Stimulated activated CD4-positive, alpha-beta T cell treated with anti-CD3 and anti-CD28 coated beads, Interleukin-1b, Interleukin-23, amount 100 ng/mL, for 4 hours (primary cell): ENCODE measurements around the gene POLR3B.
"Not testable (repeated sequence)": the region's sequence is repeated elsewhere in the genome, so short reads cannot be mapped to it uniquely, and the experiment has no call there.

Experiments
- DNase-seq, 2 donors: peaks; one replicate each; pipeline ENCODE4 v3.0.0-alpha.2; 2020; ENCODE audit warnings: low read depth in 2 of 2

Gene POLR3B

GRCh38 chr12:106342397-106343213 lies 14.9 kb upstream of the POLR3B start:
- DNase-seq, result no peak

GRCh38 chr12:106343214-106343528 lies 14.4 kb upstream of the POLR3B start:
- no peak for DNase-seq

DNA sequence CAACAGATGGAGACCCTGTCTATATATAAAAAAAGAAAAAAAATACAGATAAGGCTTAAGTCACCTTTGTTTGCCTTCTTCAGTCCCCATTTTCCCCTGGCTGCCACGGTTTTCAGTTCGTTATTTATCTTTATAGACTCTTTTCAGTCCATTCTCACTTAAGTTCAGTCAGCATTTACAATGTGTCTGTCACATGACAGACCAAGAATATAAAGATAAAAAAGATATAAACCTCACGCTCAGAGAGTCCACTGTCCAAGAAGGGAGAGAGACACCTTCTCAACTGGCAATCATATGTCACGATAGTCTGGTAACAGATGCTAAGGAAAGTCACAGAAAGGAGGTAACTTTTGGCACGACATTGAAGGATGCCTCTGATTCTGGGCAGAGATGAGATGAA lies 13.4 kb upstream of the POLR3B start:
- DNase-seq, result no peak

DNA sequence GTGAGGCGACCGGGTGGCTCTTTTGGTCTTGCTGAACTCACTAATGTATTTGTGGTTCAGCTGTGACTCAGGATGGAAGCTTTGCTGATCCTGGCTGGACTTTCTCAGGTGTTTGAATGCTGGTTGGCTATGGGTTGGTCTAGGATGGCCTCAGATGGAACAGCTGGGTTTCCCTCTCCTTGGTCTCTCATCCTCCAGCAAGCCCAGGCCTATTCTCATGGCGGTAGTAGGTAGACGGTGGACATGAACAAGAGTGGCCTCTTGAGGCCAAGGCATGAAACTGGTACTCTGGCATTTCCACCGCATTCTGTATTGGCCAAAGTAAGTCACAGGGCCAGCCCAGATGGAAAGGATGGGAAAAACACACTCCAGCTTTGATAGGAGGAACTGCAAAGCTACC lies 11.8 kb upstream of the POLR3B start:
- DNase-seq, result no peak

GRCh38 chr12:106348411-106348810 lies 9.1 kb upstream of the POLR3B start:
- no peak for DNase-seq

GRCh38 chr12:106353175-106353574 lies 4.4 kb upstream of the POLR3B start:
- no peak for DNase-seq

DNA sequence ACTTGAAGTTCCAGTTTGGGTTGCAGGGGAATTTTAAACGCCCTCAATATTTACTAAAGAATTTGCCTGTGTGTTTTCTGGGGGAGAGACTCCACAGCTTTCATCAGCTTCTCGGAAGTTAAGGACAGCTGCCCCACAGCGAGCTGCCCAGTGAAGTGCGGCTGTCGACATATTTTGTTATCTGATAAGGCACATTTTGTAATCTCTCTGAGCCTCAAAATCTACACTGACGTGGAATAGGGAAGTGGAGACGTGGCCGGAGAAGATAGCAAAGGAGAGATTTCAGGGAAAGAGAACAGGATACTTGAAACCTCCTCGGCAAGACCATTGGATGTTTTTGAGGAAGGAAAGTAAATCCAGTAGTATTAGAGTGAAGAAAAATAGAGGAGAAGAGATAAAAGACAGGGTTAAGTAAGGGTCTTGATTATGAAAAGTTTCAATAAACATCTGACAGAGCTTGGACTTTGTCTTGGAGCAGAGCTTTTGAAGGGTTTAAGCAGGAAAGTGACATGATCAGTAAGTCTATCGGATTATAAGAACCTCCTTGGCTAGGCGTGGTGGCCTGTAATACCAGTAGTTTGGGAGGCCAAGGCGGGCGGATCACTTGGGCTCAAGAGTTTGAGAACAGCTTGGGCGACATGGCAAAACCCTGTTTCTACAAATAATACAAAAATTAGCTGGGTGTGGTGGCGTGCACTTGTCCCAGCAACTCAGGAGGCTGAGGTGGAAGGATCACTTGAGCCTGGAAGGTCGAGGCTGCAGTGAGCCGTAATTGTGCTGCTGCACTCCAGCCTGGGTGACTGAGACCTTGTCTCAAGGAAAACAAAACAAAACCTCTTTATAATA lies 1.1 kb downstream of the POLR3B start:
- DNase-seq, result peak in 1 of 2 donors; percentile 1

- no peak for DNase-seq
Measured at GRCh38 chr12:106359646-106360399, 2.3 kb downstream of the POLR3B start.

GRCh38 chr12:106360400-106360994 lies 2.9 kb downstream of the POLR3B start:
- no peak for DNase-seq

GRCh38 chr12:106362971-106363370 lies 5.4 kb downstream of the POLR3B start:
- DNase-seq, result no peak

DNA sequence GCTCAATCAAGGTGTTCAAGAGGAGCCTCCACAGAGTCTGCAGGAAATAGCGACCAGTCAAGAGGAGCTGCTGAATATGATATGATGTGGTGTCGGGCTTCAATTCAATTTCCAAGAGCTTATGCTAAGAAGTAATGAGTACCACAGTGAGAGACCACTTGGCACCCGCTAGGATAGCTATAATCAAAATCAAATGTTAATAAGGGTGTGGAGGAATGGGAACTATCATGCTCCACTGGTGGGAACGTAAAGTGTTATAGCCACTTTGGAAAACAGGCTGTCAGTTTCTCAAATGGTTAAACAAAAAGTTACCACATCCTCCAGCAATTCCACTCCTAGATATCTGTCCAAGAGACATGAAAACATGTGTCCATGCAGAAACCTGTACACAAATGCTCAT lies 6.7 kb downstream of the POLR3B start:
- DNase-seq, result no peak

GRCh38 chr12:106369624-106370346 lies 12.2 kb downstream of the POLR3B start:
- DNase-seq, result no peak

GRCh38 chr12:106378788-106379187 lies 21.2 kb downstream of the POLR3B start:
- no peak for DNase-seq

DNA sequence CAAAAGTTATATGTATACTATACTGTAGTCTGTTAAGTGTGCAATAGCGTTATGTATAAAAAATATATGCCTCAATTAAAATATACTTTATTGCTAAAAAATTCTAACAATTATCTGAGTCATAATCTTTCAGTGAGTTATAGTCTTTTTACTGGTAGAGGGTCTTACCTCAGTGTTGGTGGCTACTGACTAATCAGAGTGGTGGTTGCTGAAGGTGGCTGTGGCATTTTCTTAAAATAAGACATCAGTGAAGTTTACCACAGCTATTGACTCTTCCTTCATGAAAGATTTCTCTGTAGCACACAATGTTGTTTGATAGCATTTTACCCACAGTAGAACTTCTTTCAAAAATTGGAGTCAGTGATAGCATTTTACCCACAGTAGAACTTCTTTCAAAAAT lies 23.4 kb downstream of the POLR3B start:
- DNase-seq, result no peak

GRCh38 chr12:106381866-106382265 lies 24.3 kb downstream of the POLR3B start:
- DNase-seq, result not testable (repeated sequence)

DNA sequence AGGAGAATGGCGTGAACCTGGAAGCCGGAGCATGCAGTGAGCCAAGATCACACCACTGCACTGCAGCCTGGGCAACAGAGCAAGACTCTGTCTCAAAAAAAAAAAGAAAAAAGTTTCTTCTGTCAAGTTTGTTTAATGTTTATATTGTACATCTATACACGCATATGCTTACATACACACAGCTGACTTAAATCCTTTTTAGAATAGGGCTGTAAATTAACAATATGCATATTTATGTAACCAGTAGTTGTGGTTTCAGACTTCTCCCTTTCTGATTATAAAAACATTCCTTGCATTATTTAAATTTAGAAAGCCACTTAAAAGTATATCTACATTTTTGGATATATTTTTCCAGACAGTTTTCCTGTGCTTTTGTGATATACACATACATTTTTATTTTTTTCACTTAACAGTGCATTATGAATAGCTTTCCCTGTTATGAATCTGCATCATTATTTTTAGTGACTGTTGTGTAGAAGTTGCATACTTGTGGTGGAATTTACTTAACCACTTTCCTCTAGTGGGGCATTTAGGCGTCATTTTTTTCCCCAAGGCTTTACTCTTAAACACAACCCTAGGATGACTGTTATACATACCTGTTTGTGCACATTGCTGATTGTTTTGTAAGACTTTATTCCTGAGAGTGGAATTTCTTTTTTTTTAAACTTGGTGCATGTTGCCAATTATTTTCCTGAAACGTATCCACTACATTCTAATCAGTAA lies 29.4 kb downstream of the POLR3B start:
- DNase-seq, result no peak

DNA sequence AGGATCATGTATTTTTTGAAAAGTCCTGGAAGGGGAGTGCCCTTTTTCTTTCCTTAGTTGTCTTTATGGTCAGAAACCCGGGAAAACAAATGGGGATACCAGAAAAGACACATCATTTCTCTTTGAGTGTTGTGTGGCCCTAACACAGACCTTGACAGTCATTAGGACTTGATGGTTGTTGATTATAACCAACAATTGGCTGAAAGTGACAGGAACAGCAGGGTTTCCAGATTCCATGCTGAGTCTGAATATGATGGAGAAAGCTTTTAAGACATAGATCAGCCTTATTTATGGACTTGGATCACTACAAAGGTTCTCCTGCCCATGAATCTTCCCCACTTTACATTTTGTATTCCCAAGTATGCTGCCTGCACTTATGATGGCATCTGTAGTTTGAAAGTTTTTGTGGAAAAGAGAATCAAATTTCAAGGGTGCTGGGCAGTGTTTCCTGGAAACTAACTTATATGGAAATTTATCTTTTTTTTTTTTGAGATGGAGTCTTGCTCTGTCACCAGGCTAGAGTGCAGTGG lies 30.4 kb downstream of the POLR3B start:
- no peak for DNase-seq

DNA sequence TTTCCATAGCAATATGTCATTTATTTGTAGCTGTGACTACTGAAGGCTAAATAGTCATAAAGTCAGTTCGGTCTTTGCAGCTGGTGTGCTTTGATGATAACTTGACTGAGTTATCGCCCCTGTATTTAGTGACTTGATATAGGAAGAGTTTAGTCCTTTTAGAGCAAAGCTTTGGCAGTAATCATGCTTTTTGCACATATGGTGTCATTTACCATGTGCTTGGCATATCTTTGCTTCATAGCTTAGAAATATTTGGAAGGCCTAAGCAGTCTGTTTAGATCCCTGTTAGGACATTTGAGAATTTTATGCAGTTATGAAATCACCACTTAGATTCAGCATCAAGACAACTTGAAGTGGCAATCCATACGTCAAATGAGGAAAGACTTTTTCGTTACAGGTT lies 31.6 kb downstream of the POLR3B start:
- no peak for DNase-seq

- no peak for DNase-seq
Measured at GRCh38 chr12:106392759-106393158, 35.2 kb downstream of the POLR3B start.

DNA sequence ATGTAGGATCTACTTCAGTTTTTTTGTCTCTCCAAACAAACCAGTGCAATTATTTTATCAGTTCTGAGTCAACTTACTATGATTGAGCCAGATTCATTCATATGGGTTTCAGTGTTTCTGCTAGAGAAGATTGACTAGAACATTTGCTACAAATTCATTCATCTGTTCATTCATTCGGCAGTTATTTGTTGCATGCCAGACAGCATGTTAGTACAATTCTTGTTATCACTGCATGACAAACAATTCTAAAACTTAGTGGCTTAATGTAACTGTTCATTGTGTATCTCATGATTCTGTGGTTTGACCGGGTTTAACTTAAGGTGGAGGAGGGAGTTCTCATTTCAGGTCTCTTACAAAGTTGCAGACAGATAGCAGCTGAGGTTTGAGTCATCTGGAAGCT lies 52.3 kb downstream of the POLR3B start:
- DNase-seq, result no peak
